ENCODE results near the gene CLEC12A.
"Not testable (repeated sequence)": the region's sequence is repeated elsewhere in the genome, so short reads cannot be mapped to it uniquely, and the experiment has no call there.

The CLEC12A gene

GRCh38 chr12:9969673-9970072 lies 1.5 kb upstream of the CLEC12A start:
- no peak for DNase-seq (ENCODE audit: low spot score)

DNA sequence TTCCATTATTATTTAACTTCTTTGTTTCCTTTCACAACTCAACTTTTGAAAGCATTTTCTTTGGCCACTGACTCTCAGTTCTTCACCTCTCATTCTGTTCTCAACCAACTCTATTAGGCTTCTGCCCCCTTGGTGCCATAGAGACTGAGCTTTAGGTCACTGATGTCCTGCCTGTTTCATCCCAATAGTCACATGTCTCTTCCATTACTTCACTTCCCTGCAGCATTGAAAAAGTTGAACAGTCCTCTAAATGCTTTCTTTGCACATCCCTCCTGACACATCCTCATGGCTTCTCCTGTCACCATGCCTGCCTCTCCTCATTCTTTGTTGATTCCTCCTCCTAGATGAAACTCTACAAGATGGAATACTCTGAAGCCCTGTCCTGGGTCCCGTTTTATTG lies 2.7 kb downstream of the CLEC12A start:
- no peak for DNase-seq (ENCODE audit: low spot score)

- not testable (repeated sequence) for DNase-seq (ENCODE audit: low spot score)
Measured at GRCh38 chr12:9974731-9975130, 3.5 kb downstream of the CLEC12A start.

- no peak for DNase-seq (ENCODE audit: low spot score)
Measured at GRCh38 chr12:9975614-9976013, 4.4 kb downstream of the CLEC12A start.

GRCh38 chr12:9976626-9977025 lies 5.4 kb downstream of the CLEC12A start:
- DNase-seq (ENCODE audit: low spot score), result not testable (repeated sequence)

DNA sequence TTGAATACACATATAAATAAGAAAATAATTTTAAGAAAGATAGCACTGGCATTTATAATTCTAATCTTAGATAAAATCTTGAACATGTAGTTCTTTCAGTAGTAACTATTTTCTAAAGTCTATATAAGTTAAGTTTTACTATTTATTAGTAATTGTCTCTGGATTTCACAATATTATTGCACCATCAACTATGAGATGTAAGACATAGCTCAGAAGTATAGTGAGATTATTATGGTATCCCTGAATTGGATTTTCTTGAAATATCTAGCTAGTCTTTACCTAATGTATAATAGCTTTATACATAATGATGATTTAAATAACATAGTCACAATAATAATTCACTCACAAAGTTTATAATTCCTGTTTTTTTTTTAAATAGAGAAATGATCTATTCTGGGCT lies 6.7 kb downstream of the CLEC12A start:
- DNase-seq (ENCODE audit: low spot score), result no peak

- no peak for DNase-seq (ENCODE audit: low spot score)
Measured at GRCh38 chr12:9980126-9980525, 8.9 kb downstream of the CLEC12A start.

DNA sequence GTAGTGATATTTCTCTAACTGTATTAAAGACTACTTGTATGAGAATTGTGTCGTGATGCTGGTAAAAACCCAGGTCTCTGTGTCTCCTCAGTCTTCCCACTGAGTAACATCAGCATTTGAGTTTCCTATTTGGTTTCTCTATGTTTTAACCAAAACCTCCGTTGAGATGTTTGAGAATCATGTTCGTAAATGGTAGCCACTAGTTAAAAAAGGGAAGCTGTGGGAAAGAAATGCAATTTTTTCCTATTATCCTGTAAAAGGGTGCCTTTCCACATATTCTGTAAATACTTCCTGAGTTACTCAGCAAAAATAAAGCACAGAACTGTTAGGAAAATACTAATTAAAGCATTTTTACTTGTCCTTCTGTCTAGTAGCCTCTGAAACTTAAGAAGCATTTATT lies 20.7 kb downstream of the CLEC12A start:
- DNase-seq (ENCODE audit: low spot score), result no peak

- peak; percentile 4 for DNase-seq (ENCODE audit: low spot score)
Measured at GRCh38 chr12:9992296-9992695, 21.1 kb downstream of the CLEC12A start.

DNA sequence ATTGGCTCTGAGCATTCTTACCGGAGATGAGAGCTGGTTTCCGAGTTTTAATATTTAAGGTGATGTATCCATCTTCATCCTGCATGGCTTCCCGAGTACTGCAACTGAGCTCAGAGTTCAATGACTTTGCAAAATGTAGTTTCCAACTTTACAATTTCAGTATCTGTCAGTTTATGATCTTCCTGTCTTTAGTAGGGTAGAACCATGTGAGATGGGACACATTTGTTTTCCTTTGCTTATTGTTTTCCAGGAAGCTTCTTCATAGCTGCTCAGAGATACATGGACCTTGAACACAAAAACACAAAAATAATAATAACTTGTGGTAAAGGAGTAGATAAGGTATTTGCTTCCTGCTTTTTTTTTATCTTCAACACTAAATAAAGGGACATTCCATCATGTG lies 27.8 kb downstream of the CLEC12A start, which contains the start of gene CLEC1B:
TSS of gene CLEC1B (minus strand) at position 106 of the 400 bp plus-strand sequence. CDS start at position 85, 21 bp downstream.
- DNase-seq (ENCODE audit: low spot score), result no peak

DNA sequence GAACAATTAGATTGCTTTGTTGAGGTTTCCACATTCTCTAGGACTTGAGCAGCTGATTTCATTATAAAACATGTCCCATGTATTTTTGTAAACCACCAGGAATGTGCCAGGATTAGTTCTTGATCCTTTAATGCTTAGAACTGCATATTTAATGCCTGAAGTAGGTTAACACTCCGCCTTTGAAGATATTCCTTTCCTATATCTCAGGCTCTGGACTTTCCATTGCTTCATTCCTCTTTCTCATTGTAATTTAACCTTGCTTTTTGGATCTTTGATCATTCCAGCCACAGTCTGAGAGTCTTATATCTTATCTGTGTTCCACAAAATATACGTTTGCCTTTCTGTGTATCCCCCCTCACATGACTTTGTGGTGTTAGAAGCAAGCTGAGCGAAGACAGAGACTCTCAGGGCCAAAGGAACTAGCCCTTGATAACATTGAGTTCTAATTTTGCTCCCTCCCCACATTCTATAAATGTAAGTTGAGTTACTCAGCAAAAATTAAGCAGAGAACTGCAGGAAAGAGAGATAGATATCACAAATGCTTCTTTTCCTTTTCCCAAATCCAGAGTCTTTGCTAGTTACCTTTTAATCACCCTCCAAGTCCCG lies 30.1 kb downstream of the CLEC12A start:
- DNase-seq (ENCODE audit: low spot score), result no peak

- DNase-seq (ENCODE audit: low spot score), result no peak
Measured at GRCh38 chr12:10012630-10013330, 41.6 kb downstream of the CLEC12A start.

- no peak for DNase-seq (ENCODE audit: low spot score)
Measured at GRCh38 chr12:10015450-10015849, 44.2 kb downstream of the CLEC12A start.

DNA sequence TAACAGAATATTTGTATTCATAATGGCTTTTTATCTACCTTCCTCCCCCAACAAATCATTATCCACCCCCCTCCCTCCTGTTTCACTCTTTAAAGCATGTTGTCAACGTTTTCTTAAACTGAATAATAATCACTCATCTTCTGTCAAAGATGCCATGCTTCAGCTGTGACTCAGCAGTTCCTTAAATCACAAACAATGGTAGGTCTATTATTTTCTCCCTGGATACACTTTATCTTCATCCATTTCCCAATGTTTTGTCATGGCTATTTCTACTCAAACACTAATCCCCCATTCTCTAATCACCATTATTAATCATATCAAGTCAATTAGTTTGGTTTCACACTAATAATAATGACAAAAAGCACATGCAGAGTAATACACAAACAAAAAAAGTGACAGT lies 45.7 kb downstream of the CLEC12A start:
- no peak for DNase-seq (ENCODE audit: low spot score)

- DNase-seq (ENCODE audit: low spot score), result no peak
Measured at GRCh38 chr12:10018386-10018785, 47.2 kb downstream of the CLEC12A start.

GRCh38 chr12:10021342-10021741 lies 50.1 kb downstream of the CLEC12A start:
- no peak for DNase-seq (ENCODE audit: low spot score)

DNA sequence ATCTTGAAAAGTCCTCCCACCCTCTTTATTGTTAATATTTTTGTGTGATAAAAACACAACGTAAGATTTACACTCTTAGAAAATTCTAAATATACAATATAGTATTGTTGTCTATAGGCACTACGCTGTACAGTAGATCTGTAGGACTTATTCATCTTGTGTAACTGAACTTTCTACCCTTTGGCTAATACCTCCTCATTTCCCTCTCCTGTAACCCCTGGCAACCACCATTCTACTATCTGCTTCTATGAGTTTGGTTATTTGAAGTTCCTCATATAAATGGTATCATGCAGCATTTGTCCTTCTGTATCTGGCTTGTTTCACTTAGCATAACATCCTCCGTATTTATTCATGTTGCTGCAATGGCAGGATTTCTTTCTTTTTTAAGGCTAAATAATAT lies 54.0 kb downstream of the CLEC12A start:
- no peak for DNase-seq (ENCODE audit: low spot score)

GRCh38 chr12:10026666-10027065 lies 55.5 kb downstream of the CLEC12A start:
- not testable (repeated sequence) for DNase-seq (ENCODE audit: low spot score)

- no peak for DNase-seq (ENCODE audit: low spot score)
Measured at GRCh38 chr12:10027311-10027710, 56.1 kb downstream of the CLEC12A start.

- no peak for DNase-seq (ENCODE audit: low spot score)
Measured at GRCh38 chr12:10027721-10028120, 56.5 kb downstream of the CLEC12A start.

DNA sequence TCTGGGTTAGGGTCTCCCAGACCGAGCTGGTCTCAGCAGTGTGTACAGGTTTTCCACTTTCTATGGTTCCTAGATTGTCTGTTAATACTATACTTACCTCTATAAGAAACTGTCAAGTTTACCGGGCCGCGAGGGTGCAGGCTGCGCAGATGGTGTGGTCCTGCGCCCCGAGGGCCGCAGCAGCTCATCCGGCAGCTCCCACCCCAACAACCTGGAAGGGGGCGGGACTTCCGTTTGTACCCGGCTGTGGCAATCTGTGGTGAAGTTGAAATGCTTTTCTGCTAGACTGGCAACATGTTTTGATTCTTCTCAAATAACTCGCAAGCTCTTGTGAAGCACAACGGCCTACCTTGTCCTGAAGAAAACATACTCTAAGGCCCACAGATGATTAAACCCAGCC lies 59.2 kb downstream of the CLEC12A start, which contains the start of gene CLEC9A:
TSS of gene CLEC9A (plus strand) at position 237 of the 400 bp plus-strand sequence. CDS start 22,006 bp downstream, outside the sequence.
- DNase-seq (ENCODE audit: low spot score), result no peak

DNA sequence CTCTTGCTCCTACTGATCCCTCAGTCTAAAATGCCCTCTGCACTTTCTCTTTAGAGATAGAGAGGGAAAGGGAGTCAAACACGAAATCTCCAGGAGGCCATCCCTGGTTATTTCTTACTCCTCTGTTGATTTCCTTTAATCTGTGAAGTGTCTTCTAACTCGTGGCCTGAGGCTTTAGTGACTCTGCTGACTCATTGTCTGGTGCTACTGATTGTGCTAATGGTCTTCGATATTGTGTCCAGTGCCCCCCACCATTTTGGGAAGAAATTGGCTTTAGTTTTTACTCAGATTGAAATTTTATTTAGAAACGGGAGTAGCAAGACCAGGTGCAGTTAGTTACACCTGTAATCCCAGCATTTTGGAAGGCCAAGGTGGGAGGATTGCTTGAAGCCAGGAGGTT lies 60.1 kb downstream of the CLEC12A start:
- DNase-seq (ENCODE audit: low spot score), result no peak

DNA sequence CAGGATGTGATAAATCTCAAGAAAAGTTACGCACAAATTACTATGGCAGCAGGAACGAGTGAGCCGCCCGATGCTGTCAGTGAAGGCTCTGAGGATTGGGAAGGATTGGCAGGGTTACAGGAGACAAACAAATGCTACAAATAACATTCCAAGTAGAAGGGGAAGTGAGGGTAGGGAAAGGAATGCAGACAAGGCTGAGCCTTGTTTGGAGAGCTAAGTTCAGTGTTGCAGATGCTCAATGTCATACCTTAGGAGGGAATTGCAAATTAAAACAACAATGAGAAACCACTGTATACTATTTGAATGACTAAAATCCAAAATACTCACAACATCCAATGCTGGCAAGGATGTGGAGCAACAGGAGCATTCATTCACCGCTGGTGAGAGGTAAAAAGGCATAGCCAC lies 60.6 kb downstream of the CLEC12A start:
- no peak for DNase-seq (ENCODE audit: low spot score)

All from germinal center (tissue), 1 donor.